HG03045 (cell line): ENCODE results near the gene KCNE1.
"Not testable (repeated sequence)": the region's sequence is repeated elsewhere in the genome, so short reads cannot be mapped to it uniquely, and the experiment has no call there.

Source experiments
- ATAC-seq: cut with Tn5 transposase; IDR thresholded peaks from one replicate; pipeline ENCODE4 v1.9.1; 2021; ENCODE audit warnings: mild to moderate bottlenecking, moderate library complexity; ENCODE audit not compliant: unreplicated experiment

Gene KCNE1

DNA sequence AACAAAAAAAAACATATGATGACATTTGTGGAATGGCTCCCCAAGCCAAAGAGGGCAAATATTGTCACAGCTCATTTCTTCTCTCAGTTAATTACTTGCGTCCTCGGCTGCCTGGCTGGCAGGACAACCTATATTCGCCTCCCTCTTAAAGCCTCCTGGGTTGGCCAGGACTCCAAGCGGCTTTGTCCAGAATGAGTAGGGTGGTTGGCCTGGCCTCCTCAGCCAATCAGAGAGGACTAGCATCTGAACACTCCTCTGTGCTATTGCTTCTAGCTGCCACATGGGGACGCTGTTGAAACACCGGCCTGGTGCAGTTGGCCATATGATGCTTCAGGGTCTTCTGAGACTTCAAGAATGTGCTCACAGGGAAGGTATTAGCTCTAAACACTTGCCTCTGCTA is 83.6 kb downstream of the KCNE1 start:
- not testable (repeated sequence) for ATAC-seq

DNA sequence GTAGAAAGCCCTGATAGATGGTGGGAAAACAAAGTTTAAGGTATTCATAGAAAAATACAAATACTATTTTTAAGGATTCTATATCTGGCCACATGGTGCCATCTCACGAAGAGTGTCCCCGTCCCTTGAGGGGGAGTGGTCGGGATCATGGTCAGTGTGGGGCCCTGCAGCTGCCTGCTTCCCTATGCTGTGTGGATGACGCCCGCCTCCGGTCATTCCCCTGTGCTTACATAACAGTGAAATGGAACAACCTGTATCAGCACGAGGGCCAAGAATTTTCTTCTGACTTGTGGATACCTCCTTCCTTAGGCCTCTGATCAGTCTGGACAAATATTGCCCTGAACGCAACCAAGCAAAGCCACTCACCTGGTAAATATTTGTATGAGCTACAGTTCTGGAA is 84.7 kb downstream of the KCNE1 start:
- ATAC-seq = not testable (repeated sequence)

- ATAC-seq = not testable (repeated sequence)
Observed at GRCh38 chr21:34423805-34424204, 88.2 kb downstream of the KCNE1 start, which contains the start of gene SMIM34. TSS of gene SMIM34 (minus strand) at chr21:34423951. CDS start at chr21:34423839, 112 bp downstream.

GRCh38 chr21:34417448-34418077 is 94.4 kb downstream of the KCNE1 start:
- ATAC-seq = not testable (repeated sequence)

DNA sequence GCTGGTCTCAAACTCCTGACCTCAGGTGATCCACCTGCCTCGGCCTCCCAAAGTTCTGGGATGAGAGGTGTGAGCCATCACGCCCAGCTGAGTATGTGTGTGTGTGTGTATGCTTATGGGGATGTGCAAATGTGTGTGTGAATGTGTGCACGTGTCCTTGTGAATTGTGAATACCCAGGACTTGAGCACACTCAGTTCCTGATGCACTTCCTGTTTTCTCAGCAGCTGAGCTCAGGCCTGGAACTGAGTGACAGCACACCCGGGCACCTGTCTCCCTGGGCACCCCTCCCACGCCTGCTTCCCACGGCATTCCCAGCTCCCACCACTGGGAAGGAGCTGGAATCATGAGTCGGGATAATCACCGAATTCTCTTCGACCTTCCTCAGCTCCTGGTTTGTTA is 104.7 kb downstream of the KCNE1 start:
- not testable (repeated sequence) for ATAC-seq

GRCh38 chr21:34406676-34407075 is 105.3 kb downstream of the KCNE1 start:
- ATAC-seq = not testable (repeated sequence)

- not testable (repeated sequence) for ATAC-seq
Observed at GRCh38 chr21:34406102-34406501, 105.9 kb downstream of the KCNE1 start.

GRCh38 chr21:34405686-34406085 is 106.3 kb downstream of the KCNE1 start:
- not testable (repeated sequence) for ATAC-seq

GRCh38 chr21:34404742-34405141 is 107.3 kb downstream of the KCNE1 start:
- ATAC-seq = not testable (repeated sequence)

DNA sequence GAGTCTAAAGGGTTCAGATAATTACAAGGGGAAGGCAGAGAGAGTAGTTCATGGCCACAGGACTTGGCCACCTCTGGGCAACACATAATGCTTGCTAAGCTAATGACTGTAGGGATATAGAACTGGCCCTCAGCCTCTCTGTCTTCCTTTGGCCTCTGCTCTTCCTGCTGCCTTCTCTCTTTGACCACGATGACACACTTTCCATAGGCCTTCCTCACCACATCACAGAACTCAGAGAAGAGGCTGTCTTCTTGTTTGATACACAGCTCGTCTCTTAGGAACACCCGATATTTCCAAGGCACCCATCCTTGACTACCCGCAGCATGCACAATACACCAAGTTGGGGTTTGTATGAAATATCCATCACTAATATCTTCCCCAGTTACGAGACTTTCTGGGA is 111.5 kb downstream of the KCNE1 start:
- ATAC-seq = not testable (repeated sequence)
